Mesenchymal stem cell (in vitro differentiated cells and primary cell): ENCODE results near the gene LIPC.
A peak's percentile ranks its signal among the peaks of the same experiment; 100 is the strongest.

ENCODE experiments used
- DNase-seq: peaks from one replicate; pipeline ENCODE4 v3.0.0-alpha.2; 2013
- H2AFZ ChIP-seq: one replicate; pipeline ENCODE4 v1.6.1; 2013; ENCODE audit warnings: low read depth, mild to moderate bottlenecking, control low read depth, inconsistent platforms, low read length, moderate library complexity
- H2AK5ac ChIP-seq: 2 replicates; pipeline ENCODE4 v1.6.1; 2013; ENCODE audit warnings: low read length, moderate library complexity, mild to moderate bottlenecking, inconsistent platforms; ENCODE audit not compliant: severe bottlenecking
- H2BK120ac ChIP-seq: one replicate; pipeline ENCODE4 v1.6.1; 2013; ENCODE audit warnings: low read depth, mild to moderate bottlenecking, inconsistent platforms, low read length, moderate library complexity
- H2BK12ac ChIP-seq, 2 experiments: one replicate each; pipeline ENCODE4 v1.6.1; 2013; ENCODE audit warnings: inconsistent platforms in 2 of 2, low read length in 2 of 2, mild to moderate bottlenecking in 2 of 2, moderate library complexity in 2 of 2, control low read depth in 1 of 2
- H2BK15ac ChIP-seq: one replicate; pipeline ENCODE4 v1.6.1; 2013; ENCODE audit warnings: mild to moderate bottlenecking, low read depth, inconsistent platforms; ENCODE audit not compliant: poor library complexity, severe bottlenecking
- H2BK5ac ChIP-seq: 2 replicates; pipeline ENCODE4 v1.6.1; 2013; ENCODE audit warnings: low read depth, mild to moderate bottlenecking, low read length, control low read depth, inconsistent platforms; ENCODE audit not compliant: poor library complexity, severe bottlenecking
- H3K14ac ChIP-seq, 2 experiments: one replicate each; pipeline ENCODE4 v1.6.1; 2013; ENCODE audit warnings: inconsistent platforms in 2 of 2, low read length in 2 of 2, control low read depth in 1 of 2, mild to moderate bottlenecking in 1 of 2, moderate library complexity in 1 of 2
- H3K18ac ChIP-seq, 2 experiments: one replicate each; pipeline ENCODE4 v1.6.1; 2013; ENCODE audit warnings: inconsistent platforms in 2 of 2, low read length in 2 of 2, control low read depth in 1 of 2, low read depth in 1 of 2, mild to moderate bottlenecking in 1 of 2
- H3K23ac ChIP-seq, 2 experiments: one replicate each; pipeline ENCODE4 v1.6.1; 2013; ENCODE audit warnings: inconsistent platforms in 2 of 2, low read length in 2 of 2, mild to moderate bottlenecking in 2 of 2, moderate library complexity in 2 of 2, control low read depth in 1 of 2
- H3K27ac ChIP-seq: 2 replicates; pipeline ENCODE4 v1.5.1; 2013; ENCODE audit warnings: mild to moderate bottlenecking, moderate library complexity, low read length, control low read depth, inconsistent platforms; ENCODE audit not compliant: poor library complexity, severe bottlenecking
- H3K27me3 ChIP-seq, 2 experiments: 2 replicates each; pipeline versions ENCODE4 v1.6.1 to v1.7.0; 2013; ENCODE audit warnings: low read length in 2 of 2, mild to moderate bottlenecking in 2 of 2, moderate library complexity in 2 of 2, control low read depth in 1 of 2, inconsistent platforms in 1 of 2; ENCODE audit not compliant: control insufficient read depth in 1 of 2, insufficient read depth in 1 of 2
- H3K36me3 ChIP-seq, 2 experiments: 2 replicates each; pipeline versions ENCODE4 v1.6.1 to v1.7.0; 2013; ENCODE audit warnings: low read length in 2 of 2, control low read depth in 1 of 2, inconsistent platforms in 1 of 2, low read depth in 1 of 2, mild to moderate bottlenecking in 1 of 2; ENCODE audit not compliant: insufficient read depth in 2 of 2, control insufficient read depth in 1 of 2
- H3K4ac ChIP-seq, 2 experiments: one replicate each; pipeline ENCODE4 v1.6.1; 2013; ENCODE audit warnings: inconsistent platforms in 2 of 2, low read length in 2 of 2, mild to moderate bottlenecking in 2 of 2, moderate library complexity in 2 of 2, control low read depth in 1 of 2, low read depth in 1 of 2
- H3K4me1 ChIP-seq: 2 replicates; pipeline ENCODE4 v1.6.1; 2013; ENCODE audit warnings: low read depth, low read length, control low read depth; ENCODE audit not compliant: control insufficient read depth, insufficient read depth
- H3K4me2 ChIP-seq: 2 replicates; pipeline ENCODE4 v1.6.1; 2013; ENCODE audit warnings: low read length, mild to moderate bottlenecking, inconsistent platforms; ENCODE audit not compliant: poor library complexity, severe bottlenecking
- H3K4me3 ChIP-seq, 2 experiments: 2 replicates each; pipeline versions ENCODE4 v1.5.1 to v1.7.0; 2013; ENCODE audit warnings: low read length in 2 of 2, mild to moderate bottlenecking in 2 of 2, control low read depth in 1 of 2, low read depth in 1 of 2; ENCODE audit not compliant: insufficient read depth in 1 of 2
- H3K79me1 ChIP-seq: replicated peaks from 2 replicates; pipeline ENCODE4 v1.6.1; 2013; ENCODE audit warnings: mild to moderate bottlenecking, control low read depth, low read length, inconsistent platforms; ENCODE audit not compliant: poor library complexity, severe bottlenecking
- H3K9ac ChIP-seq: 2 replicates; pipeline ENCODE4 v1.7.0; 2013; ENCODE audit warnings: mild to moderate bottlenecking, low read length, moderate library complexity
- H3K9me3 ChIP-seq: 2 replicates; pipeline ENCODE4 v1.7.0; 2013; ENCODE audit warnings: mild to moderate bottlenecking, low read length; ENCODE audit not compliant: control insufficient read depth
- H4K8ac ChIP-seq: one replicate; pipeline ENCODE4 v1.6.1; 2013; ENCODE audit warnings: inconsistent platforms, mild to moderate bottlenecking, low read length, moderate library complexity
- H4K91ac ChIP-seq: one replicate; pipeline ENCODE4 v1.6.1; 2013; ENCODE audit warnings: mild to moderate bottlenecking, low read length, inconsistent platforms
- WGBS: methylation state at CpG from one replicate; pipeline ENCODE4 v1.1.7; 2013; ENCODE audit warnings: mixed read lengths; 5-methylcytosine and 5-hydroxymethylcytosine counted together

The LIPC gene

DNA sequence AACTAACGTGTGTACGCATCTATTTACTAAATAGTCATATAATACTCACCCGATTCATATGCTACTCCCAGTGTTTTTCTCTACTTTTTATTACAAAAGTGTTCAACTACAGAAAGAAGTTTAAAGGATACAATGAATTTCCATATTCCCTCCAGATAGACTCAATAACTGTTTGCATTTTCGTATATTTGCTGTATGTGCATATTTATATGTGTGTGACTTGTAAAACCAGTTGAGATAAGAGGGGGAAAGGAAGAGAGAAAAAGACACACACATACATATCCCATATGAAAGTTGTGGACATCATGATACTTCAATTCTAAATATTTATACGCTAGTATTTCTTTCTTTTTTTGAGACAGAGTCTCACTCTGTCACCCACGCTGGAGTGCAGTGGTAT, 14.1 kb downstream of the LIPC start:
- Histone ChIP-seq H2BK120ac (no peak overlapping the region), H4K8ac (no peak overlapping the region), H3K79me1 (no peaks in the 10 kb centered on the region), H4K91ac (no peak overlapping the region), H3K4ac (no peak overlapping the region), H3K27ac (no peak overlapping the region), H3K23ac (no peak overlapping the region), H2BK12ac (no peak overlapping the region), H3K4me3 (no peak overlapping the region), H3K18ac (no peak overlapping the region), H3K9me3 (no peaks in the 10 kb centered on the region), H2BK5ac (no peak overlapping the region), H3K9ac (no peak overlapping the region), H3K36me3 (no peaks in the 10 kb centered on the region), H3K4me1 (peaks cover 16% of the 10 kb centered on the region), H3K14ac (no peak overlapping the region), H2AK5ac (no peak overlapping the region), H3K27me3 (no peaks in the 10 kb centered on the region), H3K4me2 (no peak overlapping the region), H2AFZ (no peak overlapping the region), H2BK15ac (no peak overlapping the region)
- DNase-seq, result no peak
- over 99% methylated on average over 4 of the region's 6 CpGs for WGBS

DNA sequence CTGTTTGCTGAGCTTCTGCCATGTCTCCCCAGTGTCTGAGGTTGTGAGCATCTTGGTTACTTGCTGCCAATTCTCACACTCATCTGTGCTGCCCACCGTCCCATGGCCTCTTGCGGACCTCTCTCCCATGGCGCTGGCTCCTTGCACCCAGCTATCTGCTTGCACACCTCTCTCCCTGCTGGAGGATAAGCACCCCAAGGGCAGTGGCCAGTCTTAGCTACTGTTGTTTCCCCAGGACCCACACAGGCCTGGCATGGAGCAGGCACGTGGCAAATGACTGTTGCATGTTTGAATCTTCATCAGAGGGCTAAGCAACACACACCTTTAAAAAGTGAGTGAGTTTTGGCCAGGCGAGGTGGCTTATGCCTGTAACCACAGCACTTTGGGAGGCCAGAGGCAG, 14.7 kb downstream of the LIPC start:
- Histone ChIP-seq H2BK120ac (no peak overlapping the region), H3K4me3 (no peak overlapping the region), H3K4me2 (no peak overlapping the region), H3K4ac (no peak overlapping the region), H4K8ac (no peak overlapping the region), H3K23ac (no peak overlapping the region), H3K14ac (no peak overlapping the region), H2BK12ac (no peak overlapping the region), H2BK5ac (no peak overlapping the region), H3K36me3 (no peaks in the 10 kb centered on the region), H3K79me1 (no peaks in the 10 kb centered on the region), H3K27me3 (no peaks in the 10 kb centered on the region), H3K27ac (no peak overlapping the region), H3K9me3 (no peaks in the 10 kb centered on the region), H2AFZ (no peak overlapping the region), H3K4me1 (peaks cover 13% of the 10 kb centered on the region), H2AK5ac (no peak overlapping the region), H4K91ac (no peak overlapping the region), H2BK15ac (no peak overlapping the region), H3K18ac (no peak overlapping the region), H3K9ac (no peak overlapping the region)
- 93% methylated on average over 5 of the region's 5 CpGs for WGBS
- DNase-seq, result no peak

DNA sequence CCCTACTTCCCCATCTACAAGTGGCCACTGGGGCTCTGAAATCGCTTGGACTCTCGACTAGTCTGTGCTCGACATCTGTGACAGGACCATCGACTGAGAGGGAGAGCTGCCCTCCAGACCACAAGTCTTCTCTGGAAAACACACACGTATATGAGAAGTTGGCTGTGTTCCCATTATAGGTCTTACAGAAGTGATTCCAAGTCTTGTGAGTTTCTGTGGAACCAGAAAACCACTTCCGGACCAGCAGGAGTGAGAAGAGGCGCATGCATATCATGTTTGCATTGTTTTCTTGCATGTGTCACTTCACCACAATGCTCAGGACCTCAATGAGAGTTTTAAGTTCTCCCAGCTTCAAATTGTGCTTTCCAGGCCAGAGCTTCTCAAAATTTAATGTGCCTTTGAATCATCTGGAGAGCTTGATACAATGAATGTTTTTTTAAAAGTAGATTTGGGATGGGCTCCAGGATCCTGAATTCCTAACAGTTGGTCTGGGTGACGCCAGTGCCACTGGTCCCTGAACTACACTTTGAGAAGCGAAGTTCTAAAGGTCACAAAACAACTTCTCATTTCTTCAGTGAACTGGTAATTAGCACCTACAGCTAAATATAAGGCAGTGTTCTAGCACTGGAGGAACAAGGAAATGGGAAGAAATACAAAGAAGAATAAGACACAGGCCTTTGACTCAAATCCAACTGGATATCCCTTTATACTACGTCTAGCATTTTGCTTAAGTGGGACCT, 15.7 kb downstream of the LIPC start:
- no peak overlapping the region for H3K23ac ChIP-seq
- H3K4me2 ChIP-seq, result no peak overlapping the region
- peak overlapping the region; percentile 12 for H4K8ac ChIP-seq
- no peak overlapping the region for H2BK5ac ChIP-seq
- no peak overlapping the region for H4K91ac ChIP-seq
- H2BK12ac ChIP-seq, result no peak overlapping the region
- no peak overlapping the region for H3K4me3 ChIP-seq
- H3K79me1 ChIP-seq, result no peaks in the 10 kb centered on the region
- H3K36me3 ChIP-seq, result no peaks in the 10 kb centered on the region
- WGBS, result 75% methylated on average over 9 of the region's 10 CpGs
- no peak overlapping the region for H2AFZ ChIP-seq
- H3K14ac ChIP-seq, result no peak overlapping the region
- DNase-seq, result peak; percentile 67
- H3K18ac ChIP-seq, result no peak overlapping the region
- no peak overlapping the region for H2AK5ac ChIP-seq
- peak overlapping the region; percentile 15 for H3K27ac ChIP-seq
- H3K27me3 ChIP-seq, result no peaks in the 10 kb centered on the region
- no peaks in the 10 kb centered on the region for H3K9me3 ChIP-seq
- no peak overlapping the region for H3K4ac ChIP-seq
- no peak overlapping the region for H2BK120ac ChIP-seq
- peaks cover 11% of the 10 kb centered on the region for H3K4me1 ChIP-seq
- H2BK15ac ChIP-seq, result no peak overlapping the region
- H3K9ac ChIP-seq, result no peak overlapping the region

DNA sequence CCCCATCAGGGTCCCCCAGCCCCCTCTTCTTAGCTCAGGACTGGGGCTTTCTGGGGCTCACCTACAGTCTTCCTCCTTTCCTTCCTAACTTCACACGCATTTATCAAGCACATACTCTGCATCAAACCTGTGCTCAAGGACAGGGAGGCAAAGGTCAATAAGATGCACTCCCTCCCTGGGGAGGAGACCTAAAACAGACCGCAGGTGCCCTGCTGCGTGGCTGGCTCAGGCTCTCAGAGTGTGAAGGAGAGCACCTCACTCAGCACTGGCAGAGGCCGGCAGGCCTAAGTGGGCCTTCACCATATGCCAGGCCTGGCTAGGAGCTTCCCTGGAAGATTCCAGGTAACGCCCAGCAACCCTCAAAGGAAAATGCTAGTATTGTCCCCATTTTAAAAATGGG, 16.5 kb downstream of the LIPC start:
- peak overlapping the region; percentile 35 for H4K91ac ChIP-seq
- H2BK15ac ChIP-seq, result no peak overlapping the region
- H2BK12ac ChIP-seq, result no peak overlapping the region
- no peak overlapping the region for H4K8ac ChIP-seq
- no peak overlapping the region for H3K9ac ChIP-seq
- H2AFZ ChIP-seq, result no peak overlapping the region
- H3K23ac ChIP-seq, result no peak overlapping the region
- no peak overlapping the region for H3K4me3 ChIP-seq
- 92% methylated on average over 5 of the region's 5 CpGs for WGBS
- H3K4me1 ChIP-seq, result peaks cover 11% of the 10 kb centered on the region
- no peak overlapping the region for H3K4me2 ChIP-seq
- H3K9me3 ChIP-seq, result no peaks in the 10 kb centered on the region
- H3K36me3 ChIP-seq, result no peaks in the 10 kb centered on the region
- no peak overlapping the region for H3K14ac ChIP-seq
- no peak for DNase-seq
- no peak overlapping the region for H3K4ac ChIP-seq
- H2BK120ac ChIP-seq, result no peak overlapping the region
- H3K79me1 ChIP-seq, result no peaks in the 10 kb centered on the region
- H3K18ac ChIP-seq, result no peak overlapping the region
- H3K27me3 ChIP-seq, result no peaks in the 10 kb centered on the region
- H3K27ac ChIP-seq, result no peak overlapping the region
- no peak overlapping the region for H2BK5ac ChIP-seq
- peak overlapping the region; percentile 4 for H2AK5ac ChIP-seq
